ENCODE measurements around the gene FBXL13.
"Not testable (repeated sequence)": the region's sequence is repeated elsewhere in the genome, so short reads cannot be mapped to it uniquely, and the experiment has no call there.

Gene FBXL13

GRCh38 chr7:102811942-102812678 is 262.5 kb downstream of the FBXL13 start:
- no peak for DNase-seq

- DNase-seq = no peak
These were observed 263.7 kb downstream of the FBXL13 start for GRCh38 chr7:102810916-102811315.

DNA sequence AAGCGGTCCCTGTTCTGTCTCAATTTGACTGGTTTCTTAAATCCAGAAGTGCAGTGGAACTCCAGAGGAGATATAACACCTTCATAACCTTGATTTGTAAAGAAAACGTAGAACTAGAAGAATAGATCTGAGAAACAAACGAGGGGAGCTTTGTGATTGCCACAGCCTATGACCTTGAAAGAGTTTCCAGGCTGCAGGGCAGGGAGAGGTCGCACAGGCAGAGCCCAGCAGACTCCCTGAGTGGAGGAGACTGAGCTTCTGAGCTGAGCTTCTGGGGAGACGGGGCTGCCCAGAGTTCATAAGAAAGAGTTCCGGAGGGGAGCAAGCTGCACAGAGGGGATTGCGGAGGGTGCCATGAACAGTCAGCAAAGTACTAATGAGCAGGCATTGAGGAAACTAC is 268.0 kb downstream of the FBXL13 start:
- no peak for DNase-seq

- not testable (repeated sequence) for DNase-seq
These were observed 278.5 kb downstream of the FBXL13 start for GRCh38 chr7:102795987-102796595.

GRCh38 chr7:102794567-102794966 is 280.0 kb downstream of the FBXL13 start:
- not testable (repeated sequence) for DNase-seq

DNA sequence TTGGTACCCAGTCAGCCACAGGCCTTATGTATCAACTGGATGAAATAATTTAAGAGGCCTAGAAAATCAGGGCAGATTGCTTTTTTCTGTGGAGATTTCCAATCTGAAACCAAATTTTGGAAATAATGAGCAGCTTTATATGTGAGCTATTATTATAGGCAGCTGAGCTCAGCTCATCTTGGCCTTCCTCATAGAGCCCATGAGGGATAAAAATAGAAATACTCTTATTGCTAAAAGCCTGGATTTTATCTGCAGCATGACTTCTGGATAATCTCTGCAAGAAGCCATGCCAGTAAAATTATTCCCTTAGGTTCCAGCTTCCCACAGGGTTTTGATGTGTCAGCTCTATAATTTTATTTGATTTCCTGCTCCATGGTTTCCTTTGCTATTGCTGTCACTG is 282.8 kb downstream of the FBXL13 start:
- not testable (repeated sequence) for DNase-seq

GRCh38 chr7:102791367-102791766 is 283.2 kb downstream of the FBXL13 start:
- not testable (repeated sequence) for DNase-seq

DNA sequence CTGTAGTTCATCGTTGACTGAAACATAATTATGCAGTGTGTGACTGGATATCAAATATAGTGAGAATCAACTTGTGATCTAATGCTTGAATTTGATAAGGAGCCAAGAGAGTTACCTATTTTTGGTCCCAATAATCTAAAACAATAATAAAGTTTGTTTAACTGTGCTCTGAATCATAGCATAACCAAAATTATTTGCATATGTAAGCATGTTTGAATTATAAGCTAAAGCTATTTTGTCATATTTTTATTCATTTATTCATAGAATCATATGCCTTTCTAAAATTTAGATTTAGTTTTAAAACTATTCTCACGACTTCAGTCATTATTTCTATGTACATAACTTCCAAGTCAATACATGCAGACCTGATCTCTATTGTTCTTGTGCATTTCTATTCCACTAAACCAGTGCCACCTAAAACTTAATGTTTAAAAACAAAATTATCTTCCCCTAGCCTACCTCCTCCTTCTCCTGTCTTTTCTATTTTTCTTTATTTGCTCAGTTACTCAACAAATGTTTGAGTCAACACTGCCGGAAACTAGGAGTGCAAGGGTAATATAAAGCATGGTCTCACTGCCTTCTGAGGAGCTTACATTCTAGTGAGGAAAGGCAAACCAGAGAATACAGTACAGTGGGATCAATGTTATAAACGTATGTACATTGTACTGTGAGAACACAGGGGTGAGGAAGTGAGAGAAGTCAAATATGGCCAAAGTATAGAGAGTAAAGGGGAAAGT is 284.1 kb downstream of the FBXL13 start:
- not testable (repeated sequence) for DNase-seq

GRCh38 chr7:102788770-102789169 is 285.8 kb downstream of the FBXL13 start:
- not testable (repeated sequence) for DNase-seq

GRCh38 chr7:102780926-102781325 is 293.7 kb downstream of the FBXL13 start:
- DNase-seq = not testable (repeated sequence)

- not testable (repeated sequence) for DNase-seq
These were observed 295.9 kb downstream of the FBXL13 start for GRCh38 chr7:102778663-102779062.

- not testable (repeated sequence) for DNase-seq
These were observed 298.4 kb downstream of the FBXL13 start for GRCh38 chr7:102776217-102776616.

DNA sequence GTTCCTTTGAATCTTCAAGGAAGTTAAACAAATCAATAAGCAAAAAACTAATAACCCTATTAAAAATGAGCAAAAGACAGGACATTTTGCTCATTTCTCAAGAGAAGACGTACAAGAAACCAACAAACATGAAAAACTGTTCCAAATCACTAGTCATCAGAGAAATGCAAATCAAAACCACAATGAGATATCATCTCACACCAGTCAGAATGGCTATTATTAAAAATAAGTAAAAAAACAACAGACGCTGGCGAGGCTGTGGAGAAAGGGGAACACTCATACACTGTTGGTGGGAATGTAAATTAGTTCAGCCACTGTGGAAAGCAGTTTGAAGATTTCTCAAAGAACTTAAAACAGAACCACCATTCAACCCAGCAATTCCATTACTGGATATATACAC is 304.1 kb downstream of the FBXL13 start:
- not testable (repeated sequence) for DNase-seq

DNA sequence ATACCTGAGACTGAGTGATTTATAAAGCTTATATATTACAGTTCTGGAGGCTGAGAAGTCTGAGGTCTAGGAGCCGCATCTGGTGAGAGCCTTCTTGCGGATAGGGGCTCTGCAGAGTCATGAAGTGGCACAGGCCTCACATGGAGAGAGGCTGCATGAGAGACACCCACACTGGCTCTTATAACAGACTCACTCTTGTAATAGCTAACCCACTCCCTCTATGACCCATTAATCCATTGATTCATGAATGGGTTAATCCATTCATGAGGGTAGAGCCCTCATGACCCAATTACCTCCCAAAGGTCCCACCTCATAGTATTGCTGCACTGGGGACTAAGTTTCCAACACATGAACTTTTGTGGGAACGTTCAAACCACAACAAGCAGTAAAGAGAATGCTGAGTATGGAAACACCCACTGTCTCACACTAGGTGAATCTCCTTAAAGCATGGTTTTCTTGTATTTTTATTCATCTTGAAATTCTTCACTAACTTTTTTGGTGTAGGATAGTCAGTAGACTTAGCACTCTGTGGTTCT is 304.9 kb downstream of the FBXL13 start:
- not testable (repeated sequence) for DNase-seq

GRCh38 chr7:102763295-102763905 is 311.2 kb downstream of the FBXL13 start:
- DNase-seq = not testable (repeated sequence)

Data from CD4-positive, alpha-beta T cell treated with Interferon alpha-2 for 1 hour (primary cell).